DOHH2 (cell line): ENCODE measurements around the gene GLT1D1.

ENCODE experiments used
- EZH2phosphoT487 ChIP-seq: fragments of 200-600 bp; sonication (generic); IDR thresholded peaks from 2 replicates; pipeline ENCODE4 v1.6.1; 2017; ENCODE audit warnings: borderline replicate concordance, mild to moderate bottlenecking, antibody characterized with exemption, low read length, moderate library complexity, mixed read lengths
- TF ChIP-seq, protein P1 (sequence below): fragments of 200-600 bp; sonication (generic); IDR thresholded peaks from one replicate; pipeline ENCODE4 v1.5.1; 2014; ENCODE audit warnings: antibody characterized with exemption, mild to moderate bottlenecking, low read depth, low read length; ENCODE audit not compliant: poor library complexity, severe bottlenecking

DNA sequence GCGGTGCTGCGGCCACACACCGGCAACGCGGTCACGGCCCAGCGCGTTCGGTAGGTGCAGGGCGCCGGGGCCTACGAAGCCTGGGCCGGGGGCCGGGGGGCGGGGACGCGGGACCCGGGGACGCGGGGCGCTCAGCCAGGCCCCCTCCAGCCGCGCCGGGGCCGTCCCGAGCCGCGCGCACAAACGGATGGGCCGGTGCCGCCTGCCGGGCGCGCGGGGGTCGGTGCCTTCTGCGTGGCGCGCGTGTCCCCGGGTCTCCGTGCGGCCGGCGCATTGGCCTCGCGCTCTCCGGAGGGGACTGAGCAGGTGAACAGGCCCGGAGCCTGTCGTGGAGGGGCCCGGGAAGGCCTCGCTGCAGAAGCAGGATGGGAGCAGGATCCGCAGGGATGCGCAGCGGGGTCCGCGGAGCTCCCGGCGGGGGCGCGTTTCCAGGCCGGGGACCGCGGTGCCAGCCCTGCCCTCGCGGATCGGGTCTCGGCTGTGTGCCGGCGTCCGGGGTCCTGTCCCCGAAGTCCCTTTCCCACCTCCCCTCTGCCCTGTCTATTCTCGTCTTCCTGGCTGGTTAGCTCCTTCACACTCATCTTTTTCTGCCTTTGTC lies 421 bp downstream of the GLT1D1 start:
- TF ChIP-seq, protein P1, sequence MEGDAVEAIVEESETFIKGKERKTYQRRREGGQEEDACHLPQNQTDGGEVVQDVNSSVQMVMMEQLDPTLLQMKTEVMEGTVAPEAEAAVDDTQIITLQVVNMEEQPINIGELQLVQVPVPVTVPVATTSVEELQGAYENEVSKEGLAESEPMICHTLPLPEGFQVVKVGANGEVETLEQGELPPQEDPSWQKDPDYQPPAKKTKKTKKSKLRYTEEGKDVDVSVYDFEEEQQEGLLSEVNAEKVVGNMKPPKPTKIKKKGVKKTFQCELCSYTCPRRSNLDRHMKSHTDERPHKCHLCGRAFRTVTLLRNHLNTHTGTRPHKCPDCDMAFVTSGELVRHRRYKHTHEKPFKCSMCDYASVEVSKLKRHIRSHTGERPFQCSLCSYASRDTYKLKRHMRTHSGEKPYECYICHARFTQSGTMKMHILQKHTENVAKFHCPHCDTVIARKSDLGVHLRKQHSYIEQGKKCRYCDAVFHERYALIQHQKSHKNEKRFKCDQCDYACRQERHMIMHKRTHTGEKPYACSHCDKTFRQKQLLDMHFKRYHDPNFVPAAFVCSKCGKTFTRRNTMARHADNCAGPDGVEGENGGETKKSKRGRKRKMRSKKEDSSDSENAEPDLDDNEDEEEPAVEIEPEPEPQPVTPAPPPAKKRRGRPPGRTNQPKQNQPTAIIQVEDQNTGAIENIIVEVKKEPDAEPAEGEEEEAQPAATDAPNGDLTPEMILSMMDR: no peak
- no peak for TF ChIP-seq EZH2phosphoT487
